Measurements from ENCODE around the gene DAP.
"Not testable (repeated sequence)": the region's sequence is repeated elsewhere in the genome, so short reads cannot be mapped to it uniquely, and the experiment has no call there.

DAP gene

DNA sequence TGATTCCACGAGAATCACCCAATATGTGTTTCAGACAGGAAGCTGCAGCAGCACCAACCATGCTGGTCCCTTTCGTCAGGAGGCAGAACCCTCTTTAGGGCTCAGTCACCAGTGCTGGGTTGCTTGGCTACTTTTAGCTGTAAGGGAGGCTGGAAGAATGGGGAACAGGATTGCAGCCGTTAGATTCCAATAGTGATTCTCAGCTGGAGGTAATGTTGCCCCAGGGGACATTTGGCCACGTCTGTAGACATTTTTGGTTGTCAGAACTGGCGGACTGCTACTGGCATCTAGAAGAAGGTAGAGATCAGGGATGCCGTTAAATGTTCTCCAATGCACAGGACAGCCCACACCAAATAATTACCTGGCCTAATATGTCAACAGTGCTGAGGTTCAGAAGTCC is 115.4 kb downstream of the DAP start:
- Histone ChIP-seq H3K27me3 (no peaks in the 10 kb centered on the region), H3K9me3 (no peaks in the 10 kb centered on the region), H3K4me1 (0 out of 2 replicates have a peak, but pooled peaks cover 2% of the 10 kb centered on the region), H3K36me3 (no peaks in the 10 kb centered on the region), H3K4me3 (ENCODE audit: low read depth, low read length) (no peak overlapping the region)
- no peak for DNase-seq
- TF ChIP-seq, protein P1, sequence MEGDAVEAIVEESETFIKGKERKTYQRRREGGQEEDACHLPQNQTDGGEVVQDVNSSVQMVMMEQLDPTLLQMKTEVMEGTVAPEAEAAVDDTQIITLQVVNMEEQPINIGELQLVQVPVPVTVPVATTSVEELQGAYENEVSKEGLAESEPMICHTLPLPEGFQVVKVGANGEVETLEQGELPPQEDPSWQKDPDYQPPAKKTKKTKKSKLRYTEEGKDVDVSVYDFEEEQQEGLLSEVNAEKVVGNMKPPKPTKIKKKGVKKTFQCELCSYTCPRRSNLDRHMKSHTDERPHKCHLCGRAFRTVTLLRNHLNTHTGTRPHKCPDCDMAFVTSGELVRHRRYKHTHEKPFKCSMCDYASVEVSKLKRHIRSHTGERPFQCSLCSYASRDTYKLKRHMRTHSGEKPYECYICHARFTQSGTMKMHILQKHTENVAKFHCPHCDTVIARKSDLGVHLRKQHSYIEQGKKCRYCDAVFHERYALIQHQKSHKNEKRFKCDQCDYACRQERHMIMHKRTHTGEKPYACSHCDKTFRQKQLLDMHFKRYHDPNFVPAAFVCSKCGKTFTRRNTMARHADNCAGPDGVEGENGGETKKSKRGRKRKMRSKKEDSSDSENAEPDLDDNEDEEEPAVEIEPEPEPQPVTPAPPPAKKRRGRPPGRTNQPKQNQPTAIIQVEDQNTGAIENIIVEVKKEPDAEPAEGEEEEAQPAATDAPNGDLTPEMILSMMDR (IDR thresholded peaks at IDR 0.05; ENCODE audit: low read depth, low read length) = no peak

DNA sequence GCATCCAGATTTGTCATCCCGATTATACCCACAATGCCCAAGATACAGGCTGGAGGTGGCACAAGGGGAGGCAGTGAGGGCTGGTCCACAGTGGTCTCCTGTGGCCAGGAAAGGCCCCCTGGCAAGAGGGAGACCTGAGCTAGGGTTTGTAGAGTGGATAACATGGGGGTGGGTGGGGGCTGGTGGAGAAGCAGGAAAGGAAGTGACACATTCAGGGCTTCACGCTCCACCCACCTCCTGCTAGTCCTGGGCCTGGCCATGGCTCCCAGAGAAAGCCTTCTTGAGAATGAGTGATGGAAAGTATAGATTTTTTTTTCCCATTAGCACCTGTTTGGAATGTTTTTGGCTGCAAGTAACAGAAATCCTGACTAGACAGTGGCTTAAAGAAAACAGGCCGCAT is 115.9 kb downstream of the DAP start:
- Histone ChIP-seq H3K36me3 (no peaks in the 10 kb centered on the region), H3K9me3 (no peaks in the 10 kb centered on the region), H3K4me1 (no peaks in the 10 kb centered on the region), H3K27me3 (no peaks in the 10 kb centered on the region), H3K4me3 (ENCODE audit: low read depth, low read length) (no peak overlapping the region)
- TF ChIP-seq, protein P1 (IDR thresholded peaks at IDR 0.05; ENCODE audit: low read depth, low read length) = no peak
- DNase-seq = no peak

DNA sequence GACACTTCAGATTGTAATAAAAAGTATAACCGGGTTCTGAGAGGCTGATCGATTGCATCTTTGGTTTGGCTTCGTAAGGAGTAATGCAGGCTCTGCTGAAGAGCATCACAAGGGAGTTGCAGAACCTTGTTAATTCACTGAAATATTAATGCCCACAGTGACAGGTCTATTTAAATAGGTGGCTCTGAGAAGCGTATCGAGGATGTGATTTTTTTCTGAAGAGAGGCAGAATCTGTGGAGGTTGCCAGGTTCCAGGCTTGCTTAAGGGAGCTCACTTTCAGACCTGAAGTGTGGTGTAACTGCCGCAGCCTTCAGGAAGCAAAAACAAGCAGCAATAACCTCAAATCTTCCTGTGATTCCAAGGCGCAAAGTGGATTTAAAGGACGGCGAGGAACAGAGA is 116.8 kb downstream of the DAP start:
- no peak for DNase-seq
- Histone ChIP-seq H3K36me3 (no peaks in the 10 kb centered on the region), H3K27me3 (no peaks in the 10 kb centered on the region), H3K4me3 (ENCODE audit: low read depth, low read length) (no peak overlapping the region), H3K9me3 (no peaks in the 10 kb centered on the region), H3K4me1 (no peaks in the 10 kb centered on the region)
- TF ChIP-seq, protein P1 (IDR thresholded peaks at IDR 0.05; ENCODE audit: low read depth, low read length) = no peak

DNA sequence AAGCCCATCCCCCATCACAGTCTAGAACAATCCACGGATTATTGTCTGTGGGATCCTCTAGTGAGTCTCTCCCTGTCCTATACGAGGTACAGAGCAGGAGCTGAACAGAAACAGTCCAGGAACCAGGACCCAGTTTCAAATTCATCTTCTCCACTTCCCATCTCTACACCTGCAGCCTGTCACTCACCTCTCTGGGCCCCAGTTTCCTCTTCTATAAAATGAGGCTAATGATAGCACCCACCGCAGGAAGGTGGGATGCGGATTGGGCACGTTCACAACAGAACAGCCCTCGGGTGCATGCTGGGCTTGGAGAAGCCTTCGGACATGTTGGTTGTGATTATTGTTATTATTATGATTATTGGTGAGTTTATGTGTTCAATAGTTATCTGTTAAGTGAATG is 118.7 kb downstream of the DAP start:
- H3K9me3 ChIP-seq = no peaks in the 10 kb centered on the region
- TF ChIP-seq, protein P1 (IDR thresholded peaks at IDR 0.05; ENCODE audit: low read depth, low read length) = no peak
- DNase-seq = no peak
- H3K4me3 ChIP-seq (ENCODE audit: low read depth, low read length) = no peak overlapping the region
- no peaks in the 10 kb centered on the region for H3K36me3 ChIP-seq
- no peaks in the 10 kb centered on the region for H3K27me3 ChIP-seq
- H3K4me1 ChIP-seq = no peaks in the 10 kb centered on the region

DNA sequence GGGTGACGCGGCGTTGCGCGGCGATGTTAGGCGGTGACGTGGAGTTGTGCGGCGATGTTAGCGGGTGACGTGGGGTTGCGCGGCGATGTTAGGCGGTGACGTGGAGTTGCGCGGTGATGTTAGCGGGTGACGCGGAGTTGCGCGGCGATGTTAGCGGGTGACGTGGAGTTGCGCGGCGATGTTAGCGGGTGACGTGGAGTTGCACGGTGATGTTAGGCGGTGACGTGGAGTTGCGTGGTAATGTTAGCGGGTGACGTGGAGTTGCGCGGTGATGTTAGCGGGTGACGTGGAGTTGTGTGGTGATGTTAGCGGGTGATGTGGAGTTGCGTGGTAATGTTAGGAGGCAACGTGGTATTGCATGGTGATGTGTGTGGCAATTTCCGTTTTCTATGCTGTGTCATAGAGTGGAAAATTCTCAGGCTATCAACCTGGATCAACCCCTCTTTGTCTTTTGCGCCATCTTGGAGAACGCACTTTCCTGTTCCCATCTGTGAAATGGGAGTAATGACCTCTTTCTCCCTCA is 121.1 kb downstream of the DAP start:
- TF ChIP-seq, protein P1 (IDR thresholded peaks at IDR 0.05; ENCODE audit: low read depth, low read length) = no peak
- no peaks in the 10 kb centered on the region for H3K4me1 ChIP-seq
- H3K9me3 ChIP-seq = no peaks in the 10 kb centered on the region
- H3K36me3 ChIP-seq = no peaks in the 10 kb centered on the region
- H3K27me3 ChIP-seq = no peaks in the 10 kb centered on the region
- DNase-seq = no peak
- H3K4me3 ChIP-seq (ENCODE audit: low read depth, low read length) = no peak overlapping the region

DNA sequence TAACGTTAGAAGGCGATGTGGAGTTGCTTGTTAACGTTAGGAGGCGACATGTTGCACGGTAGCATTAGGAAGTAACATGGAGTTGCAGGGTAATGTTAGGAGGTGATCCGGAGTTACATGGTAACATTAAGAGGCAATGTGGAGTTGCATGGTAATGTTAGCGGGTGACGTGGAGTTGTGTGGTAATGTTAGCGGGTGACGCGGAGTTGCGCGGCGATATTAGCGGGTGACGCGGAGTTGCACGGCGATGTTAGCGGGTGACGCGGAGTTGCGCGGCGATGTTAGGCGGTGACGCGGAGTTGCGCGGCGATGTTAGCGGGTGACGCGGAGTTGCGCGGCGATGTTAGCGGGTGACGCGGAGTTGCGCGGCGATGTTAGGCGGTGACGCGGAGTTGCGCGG is 122.3 kb downstream of the DAP start:
- DNase-seq; H3K4me3 ChIP-seq (ENCODE audit: low read depth, low read length); H3K36me3 ChIP-seq; H3K4me1 ChIP-seq; H3K9me3 ChIP-seq; H3K27me3 ChIP-seq: not testable (repeated sequence)

DNA sequence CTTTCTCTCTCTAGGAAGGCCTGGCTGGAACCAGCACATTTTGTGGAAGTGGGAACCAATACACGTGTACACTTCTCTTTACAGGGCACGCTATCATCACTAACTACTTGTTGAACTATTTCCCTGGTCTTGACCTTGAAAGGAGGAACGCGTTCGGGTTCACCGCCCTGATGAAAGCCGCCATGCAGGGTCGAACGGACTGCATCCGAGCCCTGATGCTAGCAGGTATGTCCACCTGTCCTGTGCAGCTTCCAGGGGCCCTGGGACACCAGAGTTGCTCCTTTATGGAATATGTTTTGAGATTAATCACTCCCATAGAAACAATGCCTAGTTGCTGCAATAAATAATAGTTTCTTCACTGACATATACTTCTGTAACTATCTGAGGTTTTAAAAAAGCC is 123.1 kb downstream of the DAP start:
- Histone ChIP-seq H3K36me3 (no peaks in the 10 kb centered on the region), H3K9me3 (no peaks in the 10 kb centered on the region), H3K27me3 (no peaks in the 10 kb centered on the region), H3K4me3 (ENCODE audit: low read depth, low read length) (no peak overlapping the region), H3K4me1 (no peaks in the 10 kb centered on the region)
- no peak for DNase-seq
- TF ChIP-seq, protein P1 (IDR thresholded peaks at IDR 0.05; ENCODE audit: low read depth, low read length) = no peak

All from BE2C (cell line).